BLaER1 treated with 17β-estradiol and CSF1 and Interleukin-3, amounts not matched to agents 10 nM and 100 nM (cell line): ENCODE data around the gene NOS1AP.

Experiments used
- H3K27ac ChIP-seq, 11 experiments: shearing (Covaris generic); formaldehyde crosslinking; 2 replicates each; pipeline ENCODE4 v1.8.1; 2022
- H3K27me3 ChIP-seq, 11 experiments: shearing (Covaris generic); formaldehyde crosslinking; 2 replicates each; pipeline ENCODE4 v1.8.1; 2022
- H3K36me3 ChIP-seq, 11 experiments: shearing (Covaris generic); formaldehyde crosslinking; 2 replicates each; pipeline ENCODE4 v1.8.1; 2022
- H3K4me1 ChIP-seq, 10 experiments: shearing (Covaris generic); formaldehyde crosslinking; 2 replicates each; pipeline ENCODE4 v1.8.1; 2022
- H3K4me2 ChIP-seq, 11 experiments: shearing (Covaris generic); formaldehyde crosslinking; 2 replicates each; pipeline ENCODE4 v1.8.1; 2022
- H3K4me3 ChIP-seq, 10 experiments: shearing (Covaris generic); formaldehyde crosslinking; 2 replicates each; pipeline ENCODE4 v1.8.1; 2022
- H3K9ac ChIP-seq, 11 experiments: shearing (Covaris generic); formaldehyde crosslinking; 2 replicates each; pipeline ENCODE4 v1.8.1; 2022
- H3K9me3 ChIP-seq, 11 experiments: shearing (Covaris generic); formaldehyde crosslinking; replicated peaks in 1 of 11; 2 replicates each; pipeline ENCODE4 v1.8.1; 2022
- H4K20me1 ChIP-seq, 11 experiments: shearing (Covaris generic); formaldehyde crosslinking; 2 replicates each; pipeline ENCODE4 v1.8.1; 2022
- Cebpa-rat ChIP-seq, 11 experiments: shearing (Covaris generic); IDR thresholded peaks; 2 replicates each; pipeline ENCODE4 v1.8.1; 2022

Gene NOS1AP

GRCh38 chr1:162386292-162387225, 317.1 kb downstream of the NOS1AP start:
- TF ChIP-seq Cebpa-rat (IDR thresholded peaks at IDR 0.05), result no peak
- no peaks in the 10 kb centered on the region for H3K36me3 ChIP-seq
- H4K20me1 ChIP-seq, result no peaks in the 10 kb centered on the region
- no peak overlapping the region for H3K9ac ChIP-seq
- no peaks in the 10 kb centered on the region for H3K27me3 ChIP-seq
- H3K9me3 ChIP-seq, result no peaks in the 10 kb centered on the region
- H3K4me2 ChIP-seq, result peak overlapping the region in 10 of 11 experiments; percentile 25 to 92 (median 81); a peak in 19 of 22 replicates
- peak overlapping the region in 3 of 11 experiments; percentile 20 to 85 (median 79); a peak in 6 of 22 replicates for H3K27ac ChIP-seq
- H3K4me3 ChIP-seq, result no peak overlapping the region
- peaks cover 27 to 58% (median 49%) of the 10 kb centered on the region in 10 experiments for H3K4me1 ChIP-seq

GRCh38 chr1:162387226-162388082, 318.0 kb downstream of the NOS1AP start:
- peak overlapping the region in 10 of 11 experiments; percentile 25 to 92 (median 81); a peak in 20 of 22 replicates for H3K4me2 ChIP-seq
- no peaks in the 10 kb centered on the region for H3K36me3 ChIP-seq
- no peak overlapping the region for H3K9ac ChIP-seq
- peaks cover 27 to 61% (median 52%) of the 10 kb centered on the region in 10 experiments for H3K4me1 ChIP-seq
- no peaks in the 10 kb centered on the region for H4K20me1 ChIP-seq
- H3K27me3 ChIP-seq, result no peaks in the 10 kb centered on the region
- H3K9me3 ChIP-seq, result no peaks in the 10 kb centered on the region
- peak overlapping the region in 4 of 11 experiments; percentile 6 to 85 (median 50); a peak in 8 of 22 replicates for H3K27ac ChIP-seq
- TF ChIP-seq Cebpa-rat (IDR thresholded peaks at IDR 0.05), result no peak
- H3K4me3 ChIP-seq, result no peak overlapping the region

GRCh38 chr1:162388083-162388594, 318.6 kb downstream of the NOS1AP start:
- Histone ChIP-seq H3K27ac (peak overlapping the region in 8 of 11 experiments; percentile 60 to 85 (median 74); a peak in 16 of 22 replicates), H3K4me3 (no peak overlapping the region), H3K4me2 (peak overlapping the region; percentile 62 to 92 (median 81); a peak in 19 of 22 replicates), H3K27me3 (no peaks in the 10 kb centered on the region), H3K4me1 (peaks cover 27 to 61% (median 52%) of the 10 kb centered on the region in 10 experiments), H3K36me3 (no peaks in the 10 kb centered on the region), H3K9ac (peak overlapping the region in 6 of 11 experiments; percentile 44 to 73 (median 58); a peak in 7 of 22 replicates), H3K9me3 (no peaks in the 10 kb centered on the region), H4K20me1 (no peaks in the 10 kb centered on the region)
- TF ChIP-seq Cebpa-rat (IDR thresholded peaks at IDR 0.05), result no peak

GRCh38 chr1:162388615-162389014, 319.1 kb downstream of the NOS1AP start:
- peak overlapping the region in 9 of 11 experiments; percentile 21 to 85 (median 73); a peak in 17 of 22 replicates for H3K27ac ChIP-seq
- no peaks in the 10 kb centered on the region for H3K27me3 ChIP-seq

GRCh38 chr1:162389021-162389818, 319.7 kb downstream of the NOS1AP start:
- no peaks in the 10 kb centered on the region for H3K9me3 ChIP-seq
- peak overlapping the region in 9 of 11 experiments; percentile 21 to 85 (median 73); a peak in 19 of 22 replicates for H3K27ac ChIP-seq
- H3K4me2 ChIP-seq, result peak overlapping the region; percentile 62 to 92 (median 81)
- H3K9ac ChIP-seq, result peak overlapping the region in 9 of 11 experiments; percentile 4 to 73 (median 56); a peak in 16 of 22 replicates
- no peaks in the 10 kb centered on the region for H3K36me3 ChIP-seq
- peak in 6 of 11 experiments; percentile 38 to 77 (median 72); a peak in 10 of 22 replicates for TF ChIP-seq Cebpa-rat (IDR thresholded peaks at IDR 0.05)
- no peaks in the 10 kb centered on the region for H3K27me3 ChIP-seq
- peaks cover 27 to 61% (median 52%) of the 10 kb centered on the region in 10 experiments for H3K4me1 ChIP-seq
- no peaks in the 10 kb centered on the region for H4K20me1 ChIP-seq
- peak overlapping the region in 3 of 10 experiments; percentile 6 to 9 (median 8); a peak in 1 of 20 replicates for H3K4me3 ChIP-seq

More at GRCh38 chr1:162388615-162389014, 319.1 kb downstream of the NOS1AP start:
- peak overlapping the region in 3 of 10 experiments; percentile 6 to 9 (median 8); a peak in 1 of 20 replicates for H3K4me3 ChIP-seq
- peaks cover 27 to 61% (median 52%) of the 10 kb centered on the region in 10 experiments for H3K4me1 ChIP-seq
- peak overlapping the region; percentile 62 to 92 (median 81) for H3K4me2 ChIP-seq
- H4K20me1 ChIP-seq, result no peaks in the 10 kb centered on the region
- no peak for TF ChIP-seq Cebpa-rat (IDR thresholded peaks at IDR 0.05)
- H3K36me3 ChIP-seq, result no peaks in the 10 kb centered on the region
- peak overlapping the region in 9 of 11 experiments; percentile 4 to 73 (median 56); a peak in 15 of 22 replicates for H3K9ac ChIP-seq
- no peaks in the 10 kb centered on the region for H3K9me3 ChIP-seq

- no peaks in the 10 kb centered on the region for H3K9me3 ChIP-seq
- H3K4me1 ChIP-seq, result peaks cover 27 to 61% (median 52%) of the 10 kb centered on the region in 10 experiments
- H3K27ac ChIP-seq, result peak overlapping the region in 8 of 11 experiments; percentile 43 to 85 (median 74); a peak in 17 of 22 replicates
- H3K4me2 ChIP-seq, result peak overlapping the region; percentile 62 to 92 (median 81)
- H4K20me1 ChIP-seq, result no peaks in the 10 kb centered on the region
- H3K4me3 ChIP-seq, result no peak overlapping the region
- TF ChIP-seq Cebpa-rat (IDR thresholded peaks at IDR 0.05), result no peak
- H3K27me3 ChIP-seq, result no peaks in the 10 kb centered on the region
- no peaks in the 10 kb centered on the region for H3K36me3 ChIP-seq
- peak overlapping the region in 7 of 11 experiments; percentile 20 to 66 (median 46); a peak in 11 of 22 replicates for H3K9ac ChIP-seq
These were observed 320.5 kb downstream of the NOS1AP start for GRCh38 chr1:162389971-162390370.

- peaks cover 27 to 59% (median 49%) of the 10 kb centered on the region in 10 experiments for H3K4me1 ChIP-seq
- H3K27me3 ChIP-seq, result no peaks in the 10 kb centered on the region
- H3K9me3 ChIP-seq, result no peaks in the 10 kb centered on the region
- no peaks in the 10 kb centered on the region for H4K20me1 ChIP-seq
- peak overlapping the region in 8 of 11 experiments; percentile 43 to 85 (median 74); a peak in 15 of 22 replicates for H3K27ac ChIP-seq
- no peak for TF ChIP-seq Cebpa-rat (IDR thresholded peaks at IDR 0.05)
- no peak overlapping the region for H3K4me3 ChIP-seq
- peak overlapping the region; percentile 62 to 92 (median 81); a peak in 20 of 22 replicates for H3K4me2 ChIP-seq
- H3K9ac ChIP-seq, result peak overlapping the region in 5 of 11 experiments; percentile 23 to 66 (median 54); a peak in 6 of 22 replicates
- H3K36me3 ChIP-seq, result no peaks in the 10 kb centered on the region
These were observed 321.1 kb downstream of the NOS1AP start for GRCh38 chr1:162390396-162391185.
